ENCODE measurements around the gene HYOU1. TPM values are rescaled to one million over a fixed set of nuclear protein-coding genes. Genes with fewer than 3 reads are reported as not detected.

HYOU1 gene
- polyA plus RNA-seq, 1 of the 3 experiments (the other 2 are of a cell fraction) = 90.8 TPM

- Histone ChIP-seq H3K4me2 (no peak overlapping the region), H3K27me3 (ENCODE audit: insufficient read depth) (no peaks in the 10 kb centered on the region), H3K27ac (ENCODE audit: low read depth in 2 of 2, low read length in 1 of 2) (no peak overlapping the region), H3K4me1 (ENCODE audit: control insufficient read depth in 1 of 2, insufficient read depth in 2 of 2, low read depth in 1 of 2, low read length in 1 of 2) (peaks cover 29 to 32% of the 10 kb centered on the region in 2 experiments; a peak in 2 of 4 replicates), H3F3A (replicated peaks; ENCODE audit: insufficient read depth) (peaks cover 34% of the 10 kb centered on the region), H3K9ac (no peak overlapping the region), H3K79me2 (ENCODE audit: insufficient read depth) (peaks cover 50% of the 10 kb centered on the region), H3K9me3 (no peaks in the 10 kb centered on the region), H3K4me3 (ENCODE audit: low read depth in 2 of 2, low read length in 1 of 2) (no peak overlapping the region), H2AFZ (ENCODE audit: low read depth) (no peak overlapping the region), H3K36me3 (replicated peaks in 1 of 2; ENCODE audit: control insufficient read depth in 1 of 2, insufficient read depth in 2 of 2, low read length in 1 of 2) (peaks cover 31 to 39% of the 10 kb centered on the region in 2 experiments), H4K20me1 (ENCODE audit: insufficient read depth) (peaks cover 30% of the 10 kb centered on the region), H3K9me2 (no peaks in the 10 kb centered on the region)
- DNase-seq = no peak
- 60% methylated on average over 1 of the region's 1 CpG for whole genome bisulfite sequencing (ENCODE audit: low lambda C conversion rate)
- TF ChIP-seq MXI1 (IDR thresholded peaks at IDR 0.05; ENCODE audit: low read depth, low read length) = no peak
- no peak for TF ChIP-seq EP300 (IDR thresholded peaks at IDR 0.05; ENCODE audit: borderline replicate concordance in 1 of 2, low read depth in 1 of 2, low read length in 1 of 2)
- TF ChIP-seq CTCF (IDR thresholded peaks at IDR 0.05) = no peak
- no peak for TF ChIP-seq YY1 (IDR thresholded peaks at IDR 0.05; ENCODE audit: low read depth)
- no peak for TF ChIP-seq GABPA (IDR thresholded peaks at IDR 0.05; ENCODE audit: low read depth)
- TF ChIP-seq SMC3 (IDR thresholded peaks at IDR 0.05; ENCODE audit: low read depth, low read length) = no peak
- no peak for TF ChIP-seq SIN3A (IDR thresholded peaks at IDR 0.05; ENCODE audit: borderline replicate concordance, low read depth, low read length)
- no peak for TF ChIP-seq PBX3 (IDR thresholded peaks at IDR 0.05)
- TF ChIP-seq TEAD4 (IDR thresholded peaks at IDR 0.05; ENCODE audit: borderline replicate concordance, insufficient read depth) = no peak
- ChIA-PET CTCF (interaction anchor here (0.7 to 1.7 kb wide), 5 partner anchors 11 to 250 kb away, joined by 3 read pairs; no protein-coding TSS in a partner anchor), POLR2A (no interaction called here)
Observed at GRCh38 chr11:119089319-119089718, 32.3 kb upstream of the HYOU1 start.

- ChIA-PET POLR2A (interaction anchor here (1.1 kb wide), 1 partner anchor 18 kb away, joined by 4 read pairs; the partner anchor contains the start of gene C2CD2L), CTCF (interaction anchor here (0.7 to 1.7 kb wide), 4 partner anchors 196 to 251 kb away, joined by 3 read pairs; no protein-coding TSS in a partner anchor)
- Histone ChIP-seq H3K36me3 (replicated peaks in 1 of 2; ENCODE audit: control insufficient read depth in 1 of 2, insufficient read depth in 2 of 2, low read length in 1 of 2) (peaks cover 27 to 36% of the 10 kb centered on the region in 2 experiments), H3K4me3 (ENCODE audit: low read depth in 2 of 2, low read length in 1 of 2) (no peak overlapping the region), H3K9me2 (no peaks in the 10 kb centered on the region), H3K9ac (no peak overlapping the region), H3K27ac (ENCODE audit: low read depth in 2 of 2, low read length in 1 of 2) (no peak overlapping the region), H3K4me1 (ENCODE audit: control insufficient read depth in 1 of 2, insufficient read depth in 2 of 2, low read depth in 1 of 2, low read length in 1 of 2) (peaks cover 27 to 29% of the 10 kb centered on the region in 2 experiments; a peak in 2 of 4 replicates), H2AFZ (ENCODE audit: low read depth) (no peak overlapping the region), H3K9me3 (no peaks in the 10 kb centered on the region), H3F3A (replicated peaks; ENCODE audit: insufficient read depth) (peaks cover 27% of the 10 kb centered on the region), H3K79me2 (ENCODE audit: insufficient read depth) (peaks cover 41% of the 10 kb centered on the region), H4K20me1 (ENCODE audit: insufficient read depth) (peaks cover 20% of the 10 kb centered on the region), H3K4me2 (no peak overlapping the region), H3K27me3 (ENCODE audit: insufficient read depth) (no peaks in the 10 kb centered on the region)
- DNase-seq = no peak
- TF ChIP-seq FOXM1 (IDR thresholded peaks at IDR 0.05; ENCODE audit: low read depth) = no peak
- TF ChIP-seq NFIC (IDR thresholded peaks at IDR 0.05; ENCODE audit: borderline replicate concordance) = no peak
- no peak for TF ChIP-seq POLR2AphosphoS5 (IDR thresholded peaks at IDR 0.05; ENCODE audit: low read depth, low read length)
- no peak for TF ChIP-seq IRF3 (IDR thresholded peaks at IDR 0.05; ENCODE audit: low read depth, low read length)
- no peak for TF ChIP-seq TEAD4 (IDR thresholded peaks at IDR 0.05; ENCODE audit: borderline replicate concordance, insufficient read depth)
- TF ChIP-seq RFX5 (IDR thresholded peaks at IDR 0.05; ENCODE audit: low read length) = no peak
- no peak for TF ChIP-seq YY1 (IDR thresholded peaks at IDR 0.05; ENCODE audit: low read depth)
- no peak for TF ChIP-seq CTCF (IDR thresholded peaks at IDR 0.05)
- no peak for TF ChIP-seq ELF1 (IDR thresholded peaks at IDR 0.05)
- TF ChIP-seq CHD2 (IDR thresholded peaks at IDR 0.05; ENCODE audit: low read length, partially characterized antibody) = no peak
- TF ChIP-seq TCF12 (IDR thresholded peaks at IDR 0.05) = no peak
- TF ChIP-seq USF1 (IDR thresholded peaks at IDR 0.05; ENCODE audit: borderline replicate concordance, low read depth) = no peak
- TF ChIP-seq FOSL2 (IDR thresholded peaks at IDR 0.05; ENCODE audit: borderline replicate concordance, low read depth) = no peak
- no peak for TF ChIP-seq TAF1 (IDR thresholded peaks at IDR 0.05; ENCODE audit: borderline replicate concordance, low read depth, low read length)
- TF ChIP-seq MAX (IDR thresholded peaks at IDR 0.05; ENCODE audit: low read depth) = no peak
- WGBS (ENCODE audit: low lambda C conversion rate) = 100% methylated on average over 6 of the region's 9 CpGs
Observed at GRCh38 chr11:119088406-119088805, 31.4 kb upstream of the HYOU1 start.
